ENCODE data around the gene LIX1L. TPM values are rescaled to one million over a fixed set of nuclear protein-coding genes. Genes with fewer than 3 reads are reported as not detected.

Gene LIX1L
- total and polyA plus RNA-seq, 2 of the 13 experiments (the other 11 are each of a cell fraction or from before 2014, with no cell fraction given): 8.1 to 24.9 TPM

GRCh38 chr1:145918992-145919939, 38.6 kb downstream of the LIX1L start (continued):
- TF ChIP-seq FOXP4 (CRISPR knock-in tag; IDR thresholded peaks at IDR 0.05) (no peak), ZNF747 (CRISPR knock-in tag; IDR thresholded peaks at IDR 0.05; ENCODE audit: borderline replicate concordance) (no peak), ZNF572 (CRISPR knock-in tag; IDR thresholded peaks at IDR 0.05) (0 out of 2 replicates have a peak, but pooled peaks have one; percentile 58), DR1 (CRISPR knock-in tag; IDR thresholded peaks at IDR 0.05) (no peak), ZNF512B (CRISPR knock-in tag; IDR thresholded peaks at IDR 0.05; ENCODE audit: borderline replicate concordance) (0 out of 2 replicates have a peak, but pooled peaks have one; percentile 31), MYNN (CRISPR knock-in tag; IDR thresholded peaks at IDR 0.05; ENCODE audit: low read depth) (no peak), SOX6 (IDR thresholded peaks at IDR 0.05) (no peak), SOX6 (CRISPR knock-in tag; IDR thresholded peaks at IDR 0.05) (peak; percentile 4; the same call in 1 of the 2 replicates), PHF8 (CRISPR knock-in tag; IDR thresholded peaks at IDR 0.05) (no peak), GATA4 (IDR thresholded peaks at IDR 0.05; ENCODE audit: borderline replicate concordance, low read depth) (no peak), ZNF691 (CRISPR knock-in tag; IDR thresholded peaks at IDR 0.05; ENCODE audit: borderline replicate concordance, low read depth) (no peak), ZSCAN31 (CRISPR knock-in tag; IDR thresholded peaks at IDR 0.05; ENCODE audit: low read depth) (no peak), ETV5 (CRISPR knock-in tag; IDR thresholded peaks at IDR 0.05; ENCODE audit: borderline replicate concordance) (no peak; the same call in 1 of the 2 replicates), PBX3 (CRISPR knock-in tag; IDR thresholded peaks at IDR 0.05; ENCODE audit: borderline replicate concordance) (no peak), ZNF772 (CRISPR knock-in tag; IDR thresholded peaks at IDR 0.05) (no peak), ZNF788 (CRISPR knock-in tag; IDR thresholded peaks at IDR 0.05; ENCODE audit: borderline replicate concordance) (no peak), ZMYM3 (CRISPR knock-in tag; IDR thresholded peaks at IDR 0.05) (peak; percentile 14; the same call in 1 of the 2 replicates), ZMAT5 (CRISPR knock-in tag; IDR thresholded peaks at IDR 0.05; ENCODE audit: borderline replicate concordance, low read depth) (no peak), ZFP91 (CRISPR knock-in tag; IDR thresholded peaks at IDR 0.05; ENCODE audit: borderline replicate concordance) (peak; percentile 76; the same call in 1 of the 2 replicates)

Measured in HepG2 (cell line).